Mesenchymal stem cell (in vitro differentiated cells and primary cell): ENCODE measurements around the gene ASPDH.

Experiments used
- DNase-seq: peaks from one replicate; pipeline ENCODE4 v3.0.0-alpha.2; 2013
- H2AFZ ChIP-seq: one replicate; pipeline ENCODE4 v1.6.1; 2013; ENCODE audit warnings: low read depth, mild to moderate bottlenecking, control low read depth, inconsistent platforms, low read length, moderate library complexity
- H2AK5ac ChIP-seq: 2 replicates; pipeline ENCODE4 v1.6.1; 2013; ENCODE audit warnings: low read length, moderate library complexity, mild to moderate bottlenecking, inconsistent platforms; ENCODE audit not compliant: severe bottlenecking
- H2BK120ac ChIP-seq: one replicate; pipeline ENCODE4 v1.6.1; 2013; ENCODE audit warnings: low read depth, mild to moderate bottlenecking, inconsistent platforms, low read length, moderate library complexity
- H2BK12ac ChIP-seq, 2 experiments: one replicate each; pipeline ENCODE4 v1.6.1; 2013; ENCODE audit warnings: inconsistent platforms in 2 of 2, low read length in 2 of 2, mild to moderate bottlenecking in 2 of 2, moderate library complexity in 2 of 2, control low read depth in 1 of 2
- H2BK15ac ChIP-seq: one replicate; pipeline ENCODE4 v1.6.1; 2013; ENCODE audit warnings: mild to moderate bottlenecking, low read depth, inconsistent platforms; ENCODE audit not compliant: poor library complexity, severe bottlenecking
- H2BK5ac ChIP-seq: 2 replicates; pipeline ENCODE4 v1.6.1; 2013; ENCODE audit warnings: low read depth, mild to moderate bottlenecking, low read length, control low read depth, inconsistent platforms; ENCODE audit not compliant: poor library complexity, severe bottlenecking
- H3K14ac ChIP-seq, 2 experiments: one replicate each; pipeline ENCODE4 v1.6.1; 2013; ENCODE audit warnings: inconsistent platforms in 2 of 2, low read length in 2 of 2, control low read depth in 1 of 2, mild to moderate bottlenecking in 1 of 2, moderate library complexity in 1 of 2
- H3K18ac ChIP-seq, 2 experiments: one replicate each; pipeline ENCODE4 v1.6.1; 2013; ENCODE audit warnings: inconsistent platforms in 2 of 2, low read length in 2 of 2, control low read depth in 1 of 2, low read depth in 1 of 2, mild to moderate bottlenecking in 1 of 2
- H3K23ac ChIP-seq, 2 experiments: one replicate each; pipeline ENCODE4 v1.6.1; 2013; ENCODE audit warnings: inconsistent platforms in 2 of 2, low read length in 2 of 2, mild to moderate bottlenecking in 2 of 2, moderate library complexity in 2 of 2, control low read depth in 1 of 2
- H3K27ac ChIP-seq: 2 replicates; pipeline ENCODE4 v1.5.1; 2013; ENCODE audit warnings: mild to moderate bottlenecking, moderate library complexity, low read length, control low read depth, inconsistent platforms; ENCODE audit not compliant: poor library complexity, severe bottlenecking
- H3K27me3 ChIP-seq, 2 experiments: 2 replicates each; pipeline versions ENCODE4 v1.6.1 to v1.7.0; 2013; ENCODE audit warnings: low read length in 2 of 2, mild to moderate bottlenecking in 2 of 2, moderate library complexity in 2 of 2, control low read depth in 1 of 2, inconsistent platforms in 1 of 2; ENCODE audit not compliant: control insufficient read depth in 1 of 2, insufficient read depth in 1 of 2
- H3K36me3 ChIP-seq, 2 experiments: 2 replicates each; pipeline versions ENCODE4 v1.6.1 to v1.7.0; 2013; ENCODE audit warnings: low read length in 2 of 2, control low read depth in 1 of 2, inconsistent platforms in 1 of 2, low read depth in 1 of 2, mild to moderate bottlenecking in 1 of 2; ENCODE audit not compliant: insufficient read depth in 2 of 2, control insufficient read depth in 1 of 2
- H3K4ac ChIP-seq, 2 experiments: one replicate each; pipeline ENCODE4 v1.6.1; 2013; ENCODE audit warnings: inconsistent platforms in 2 of 2, low read length in 2 of 2, mild to moderate bottlenecking in 2 of 2, moderate library complexity in 2 of 2, control low read depth in 1 of 2, low read depth in 1 of 2
- H3K4me1 ChIP-seq: 2 replicates; pipeline ENCODE4 v1.6.1; 2013; ENCODE audit warnings: low read depth, low read length, control low read depth; ENCODE audit not compliant: control insufficient read depth, insufficient read depth
- H3K4me2 ChIP-seq: 2 replicates; pipeline ENCODE4 v1.6.1; 2013; ENCODE audit warnings: low read length, mild to moderate bottlenecking, inconsistent platforms; ENCODE audit not compliant: poor library complexity, severe bottlenecking
- H3K4me3 ChIP-seq, 2 experiments: 2 replicates each; pipeline versions ENCODE4 v1.5.1 to v1.7.0; 2013; ENCODE audit warnings: low read length in 2 of 2, mild to moderate bottlenecking in 2 of 2, control low read depth in 1 of 2, low read depth in 1 of 2; ENCODE audit not compliant: insufficient read depth in 1 of 2
- H3K79me1 ChIP-seq: replicated peaks from 2 replicates; pipeline ENCODE4 v1.6.1; 2013; ENCODE audit warnings: mild to moderate bottlenecking, control low read depth, low read length, inconsistent platforms; ENCODE audit not compliant: poor library complexity, severe bottlenecking
- H3K9ac ChIP-seq: 2 replicates; pipeline ENCODE4 v1.7.0; 2013; ENCODE audit warnings: mild to moderate bottlenecking, low read length, moderate library complexity
- H3K9me3 ChIP-seq: 2 replicates; pipeline ENCODE4 v1.7.0; 2013; ENCODE audit warnings: mild to moderate bottlenecking, low read length; ENCODE audit not compliant: control insufficient read depth
- H4K8ac ChIP-seq: one replicate; pipeline ENCODE4 v1.6.1; 2013; ENCODE audit warnings: inconsistent platforms, mild to moderate bottlenecking, low read length, moderate library complexity
- H4K91ac ChIP-seq: one replicate; pipeline ENCODE4 v1.6.1; 2013; ENCODE audit warnings: mild to moderate bottlenecking, low read length, inconsistent platforms
- WGBS: methylation state at CpG from one replicate; pipeline ENCODE4 v1.1.7; 2013; ENCODE audit warnings: mixed read lengths; 5-methylcytosine and 5-hydroxymethylcytosine counted together

The ASPDH gene

GRCh38 chr19:50489461-50490011, 24.2 kb downstream of the ASPDH start:
- H4K91ac ChIP-seq: no peak overlapping the region
- H3K4me2 ChIP-seq: no peak overlapping the region
- peaks cover 2% of the 10 kb centered on the region for H3K4me1 ChIP-seq
- H3K36me3 ChIP-seq: peaks cover 0 to 23% of the 10 kb centered on the region in 2 experiments
- H3K79me1 ChIP-seq: peaks cover 4% of the 10 kb centered on the region
- H2AFZ ChIP-seq: no peak overlapping the region
- no peak overlapping the region for H4K8ac ChIP-seq
- no peak overlapping the region for H3K9ac ChIP-seq
- no peak overlapping the region for H2BK5ac ChIP-seq
- H3K4ac ChIP-seq: no peak overlapping the region
- 57% methylated on average over 22 of the region's 24 CpGs for WGBS
- no peak for DNase-seq
- H2BK120ac ChIP-seq: no peak overlapping the region
- H3K27ac ChIP-seq: no peak overlapping the region
- no peak overlapping the region for H3K23ac ChIP-seq
- H3K18ac ChIP-seq: no peak overlapping the region
- no peak overlapping the region for H2BK12ac ChIP-seq
- H2AK5ac ChIP-seq: no peak overlapping the region
- H3K4me3 ChIP-seq: no peak overlapping the region
- no peak overlapping the region for H3K14ac ChIP-seq
- no peak overlapping the region for H2BK15ac ChIP-seq
- H3K9me3 ChIP-seq: peaks cover 7% of the 10 kb centered on the region
- peaks cover 17 to 61% of the 10 kb centered on the region in 2 experiments for H3K27me3 ChIP-seq

- no peak overlapping the region for H4K91ac ChIP-seq
- peaks cover 7% of the 10 kb centered on the region for H3K9me3 ChIP-seq
- no peak overlapping the region for H3K4me2 ChIP-seq
- no peak overlapping the region for H3K4me3 ChIP-seq
- no peak overlapping the region for H2BK12ac ChIP-seq
- H3K27me3 ChIP-seq: peaks cover 17 to 57% of the 10 kb centered on the region in 2 experiments
- no peak overlapping the region for H2BK120ac ChIP-seq
- H3K23ac ChIP-seq: no peak overlapping the region
- no peak overlapping the region for H3K18ac ChIP-seq
- H2AFZ ChIP-seq: no peak overlapping the region
- whole genome bisulfite sequencing: 78% methylated on average over 13 of the region's 13 CpGs
- H2BK15ac ChIP-seq: no peak overlapping the region
- H3K4me1 ChIP-seq: peaks cover 2% of the 10 kb centered on the region
- H4K8ac ChIP-seq: no peak overlapping the region
- H3K79me1 ChIP-seq: peaks cover 4% of the 10 kb centered on the region
- H3K9ac ChIP-seq: no peak overlapping the region
- H2AK5ac ChIP-seq: no peak overlapping the region
- no peak overlapping the region for H3K14ac ChIP-seq
- no peak overlapping the region for H3K4ac ChIP-seq
- H3K36me3 ChIP-seq: peaks cover 0 to 28% of the 10 kb centered on the region in 2 experiments
- H3K27ac ChIP-seq: no peak overlapping the region
- no peak for DNase-seq
- H2BK5ac ChIP-seq: no peak overlapping the region
Measured at GRCh38 chr19:50488389-50489194, 25.1 kb downstream of the ASPDH start.

- Histone ChIP-seq H2AK5ac (no peak overlapping the region), H4K91ac (peak overlapping the region; percentile 10), H3K36me3 (peaks cover 5 to 44% of the 10 kb centered on the region in 2 experiments), H3K79me1 (peaks cover 6% of the 10 kb centered on the region), H3K14ac (no peak overlapping the region), H3K23ac (no peak overlapping the region), H2BK120ac (no peak overlapping the region), H2BK5ac (no peak overlapping the region), H2BK12ac (no peak overlapping the region), H3K9ac (no peak overlapping the region), H3K4me3 (no peak overlapping the region), H3K18ac (no peak overlapping the region), H2AFZ (no peak overlapping the region), H3K4me1 (peaks cover 2% of the 10 kb centered on the region), H3K9me3 (peaks cover 7% of the 10 kb centered on the region), H2BK15ac (no peak overlapping the region), H3K27me3 (peaks cover 14 to 41% of the 10 kb centered on the region in 2 experiments), H3K4ac (no peak overlapping the region), H3K4me2 (no peak overlapping the region), H3K27ac (no peak overlapping the region), H4K8ac (no peak overlapping the region)
- DNase-seq: peak; percentile 23
- 77% methylated on average over 18 of the region's 18 CpGs for WGBS
Measured at GRCh38 chr19:50486823-50487515, 26.7 kb downstream of the ASPDH start.
